HL-60 (cell line): ENCODE measurements around the gene LIFR.

Source experiments
- POLR2AphosphoS5 ChIP-seq: IDR thresholded peaks from 2 replicates; pipeline ENCODE4 v1.6.1; 2012; ENCODE audit warnings: low read depth
- TF ChIP-seq, protein P1 (sequence below): IDR thresholded peaks from one replicate; pipeline ENCODE4 v1.5.1; 2011; ENCODE audit warnings: low read length, control low read depth, inconsistent platforms; ENCODE audit not compliant: insufficient read depth
- TF ChIP-seq, protein P2 (sequence below): IDR thresholded peaks from 2 replicates; pipeline ENCODE4 v1.6.1; 2012; ENCODE audit warnings: low read depth; ENCODE audit not compliant: insufficient replicate concordance

DNA sequence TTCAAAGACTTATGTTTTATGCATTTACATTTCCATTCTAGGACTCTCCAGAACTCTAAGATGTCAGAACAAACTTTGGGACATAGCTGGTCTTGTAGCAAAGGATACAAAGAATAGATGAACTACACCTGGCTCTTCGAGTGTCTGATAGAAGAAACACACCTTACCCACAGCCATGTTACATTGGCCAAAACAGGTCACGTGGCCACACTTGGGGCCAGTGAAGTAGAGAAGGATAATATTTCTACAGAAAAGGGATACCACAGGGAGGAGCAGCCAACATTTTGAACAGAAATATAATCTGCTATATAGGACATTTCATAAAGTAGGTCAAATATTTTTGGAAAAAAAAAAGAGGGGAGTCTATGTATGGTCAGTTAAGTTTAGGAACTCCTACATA is 22.7 kb upstream of the LIFR start:
- TF ChIP-seq, protein P1, sequence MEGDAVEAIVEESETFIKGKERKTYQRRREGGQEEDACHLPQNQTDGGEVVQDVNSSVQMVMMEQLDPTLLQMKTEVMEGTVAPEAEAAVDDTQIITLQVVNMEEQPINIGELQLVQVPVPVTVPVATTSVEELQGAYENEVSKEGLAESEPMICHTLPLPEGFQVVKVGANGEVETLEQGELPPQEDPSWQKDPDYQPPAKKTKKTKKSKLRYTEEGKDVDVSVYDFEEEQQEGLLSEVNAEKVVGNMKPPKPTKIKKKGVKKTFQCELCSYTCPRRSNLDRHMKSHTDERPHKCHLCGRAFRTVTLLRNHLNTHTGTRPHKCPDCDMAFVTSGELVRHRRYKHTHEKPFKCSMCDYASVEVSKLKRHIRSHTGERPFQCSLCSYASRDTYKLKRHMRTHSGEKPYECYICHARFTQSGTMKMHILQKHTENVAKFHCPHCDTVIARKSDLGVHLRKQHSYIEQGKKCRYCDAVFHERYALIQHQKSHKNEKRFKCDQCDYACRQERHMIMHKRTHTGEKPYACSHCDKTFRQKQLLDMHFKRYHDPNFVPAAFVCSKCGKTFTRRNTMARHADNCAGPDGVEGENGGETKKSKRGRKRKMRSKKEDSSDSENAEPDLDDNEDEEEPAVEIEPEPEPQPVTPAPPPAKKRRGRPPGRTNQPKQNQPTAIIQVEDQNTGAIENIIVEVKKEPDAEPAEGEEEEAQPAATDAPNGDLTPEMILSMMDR = no peak
- no peak for TF ChIP-seq POLR2AphosphoS5
- TF ChIP-seq, protein P2, sequence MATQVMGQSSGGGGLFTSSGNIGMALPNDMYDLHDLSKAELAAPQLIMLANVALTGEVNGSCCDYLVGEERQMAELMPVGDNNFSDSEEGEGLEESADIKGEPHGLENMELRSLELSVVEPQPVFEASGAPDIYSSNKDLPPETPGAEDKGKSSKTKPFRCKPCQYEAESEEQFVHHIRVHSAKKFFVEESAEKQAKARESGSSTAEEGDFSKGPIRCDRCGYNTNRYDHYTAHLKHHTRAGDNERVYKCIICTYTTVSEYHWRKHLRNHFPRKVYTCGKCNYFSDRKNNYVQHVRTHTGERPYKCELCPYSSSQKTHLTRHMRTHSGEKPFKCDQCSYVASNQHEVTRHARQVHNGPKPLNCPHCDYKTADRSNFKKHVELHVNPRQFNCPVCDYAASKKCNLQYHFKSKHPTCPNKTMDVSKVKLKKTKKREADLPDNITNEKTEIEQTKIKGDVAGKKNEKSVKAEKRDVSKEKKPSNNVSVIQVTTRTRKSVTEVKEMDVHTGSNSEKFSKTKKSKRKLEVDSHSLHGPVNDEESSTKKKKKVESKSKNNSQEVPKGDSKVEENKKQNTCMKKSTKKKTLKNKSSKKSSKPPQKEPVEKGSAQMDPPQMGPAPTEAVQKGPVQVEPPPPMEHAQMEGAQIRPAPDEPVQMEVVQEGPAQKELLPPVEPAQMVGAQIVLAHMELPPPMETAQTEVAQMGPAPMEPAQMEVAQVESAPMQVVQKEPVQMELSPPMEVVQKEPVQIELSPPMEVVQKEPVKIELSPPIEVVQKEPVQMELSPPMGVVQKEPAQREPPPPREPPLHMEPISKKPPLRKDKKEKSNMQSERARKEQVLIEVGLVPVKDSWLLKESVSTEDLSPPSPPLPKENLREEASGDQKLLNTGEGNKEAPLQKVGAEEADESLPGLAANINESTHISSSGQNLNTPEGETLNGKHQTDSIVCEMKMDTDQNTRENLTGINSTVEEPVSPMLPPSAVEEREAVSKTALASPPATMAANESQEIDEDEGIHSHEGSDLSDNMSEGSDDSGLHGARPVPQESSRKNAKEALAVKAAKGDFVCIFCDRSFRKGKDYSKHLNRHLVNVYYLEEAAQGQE = no peak
